ENCODE data around the gene GMCL2.

DNA sequence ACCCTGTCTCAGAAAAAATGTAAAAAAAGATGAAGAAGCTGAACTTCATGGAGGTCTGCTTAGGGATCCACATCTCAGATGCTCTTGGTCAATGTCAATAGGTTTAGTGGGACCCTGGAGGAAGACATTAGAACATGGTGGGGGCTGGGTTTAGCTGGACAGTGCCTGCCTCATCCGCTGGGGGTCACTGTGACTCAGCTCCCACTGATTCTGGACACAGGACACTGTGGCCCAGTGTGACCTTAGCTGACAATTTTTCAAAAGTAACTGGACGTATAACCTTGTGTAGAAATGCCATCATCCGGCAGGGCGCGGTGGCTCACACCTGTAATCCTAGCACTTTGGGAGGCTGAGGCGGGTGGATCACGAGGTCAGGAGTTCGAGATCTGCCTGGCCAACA lies 9.8 kb upstream of the GMCL2 start:
- TF ChIP-seq CTCF (IDR thresholded peaks at IDR 0.05; ENCODE audit: borderline replicate concordance, extremely low read depth, low read length, poor library complexity, severe bottlenecking) (no peak), EZH2 (IDR thresholded peaks at IDR 0.05; ENCODE audit: borderline replicate concordance, low read depth, low read length, severe bottlenecking) (no peak)
